ENCODE data around the gene RAP1GAP2.

The RAP1GAP2 gene

GRCh38 chr17:2856727-2857126 is 60.5 kb downstream of the RAP1GAP2 start:
- no peak for TF ChIP-seq CTCF (IDR thresholded peaks at IDR 0.05; ENCODE audit: borderline replicate concordance, control extremely low read depth, extremely low read depth, insufficient read depth, missing control alignments)
- in situ Hi-C loops (cut with MboI; ENCODE audit: low sequenced_read_pairs, unreplicated experiment): no loop called here
- DNase-seq (ENCODE audit: low spot score): no peak

GRCh38 chr17:2860045-2860444 is 63.8 kb downstream of the RAP1GAP2 start:
- in situ Hi-C loops (cut with MboI; ENCODE audit: low sequenced_read_pairs, unreplicated experiment): no loop called here

GRCh38 chr17:2860883-2861282 is 64.6 kb downstream of the RAP1GAP2 start:
- DNase-seq (ENCODE audit: low spot score): no peak
- in situ Hi-C loops (cut with MboI; ENCODE audit: low sequenced_read_pairs, unreplicated experiment): no loop called here
- TF ChIP-seq CTCF (IDR thresholded peaks at IDR 0.05; ENCODE audit: borderline replicate concordance, control extremely low read depth, extremely low read depth, insufficient read depth, missing control alignments): no peak

More at GRCh38 chr17:2860045-2860444, 63.8 kb downstream of the RAP1GAP2 start:
- TF ChIP-seq CTCF (IDR thresholded peaks at IDR 0.05; ENCODE audit: borderline replicate concordance, control extremely low read depth, extremely low read depth, insufficient read depth, missing control alignments): no peak
- DNase-seq (ENCODE audit: low spot score): no peak

- no peak for TF ChIP-seq CTCF (IDR thresholded peaks at IDR 0.05; ENCODE audit: borderline replicate concordance, control extremely low read depth, extremely low read depth, insufficient read depth, missing control alignments)
- no peak for DNase-seq (ENCODE audit: low spot score)
- in situ Hi-C loops (cut with MboI; ENCODE audit: low sequenced_read_pairs, unreplicated experiment): no loop called here
Observed at GRCh38 chr17:2862197-2862596, 66.0 kb downstream of the RAP1GAP2 start.

GRCh38 chr17:2863204-2863603 is 67.0 kb downstream of the RAP1GAP2 start:
- TF ChIP-seq CTCF (IDR thresholded peaks at IDR 0.05; ENCODE audit: borderline replicate concordance, control extremely low read depth, extremely low read depth, insufficient read depth, missing control alignments): no peak
- in situ Hi-C loops (cut with MboI; ENCODE audit: low sequenced_read_pairs, unreplicated experiment): no loop called here

GRCh38 chr17:2865228-2865627 is 69.0 kb downstream of the RAP1GAP2 start:
- no peak for DNase-seq (ENCODE audit: low spot score)
- in situ Hi-C loops (cut with MboI; ENCODE audit: low sequenced_read_pairs, unreplicated experiment): no loop called here
- TF ChIP-seq CTCF (IDR thresholded peaks at IDR 0.05; ENCODE audit: borderline replicate concordance, control extremely low read depth, extremely low read depth, insufficient read depth, missing control alignments): no peak

More at GRCh38 chr17:2863204-2863603, 67.0 kb downstream of the RAP1GAP2 start:
- DNase-seq (ENCODE audit: low spot score): no peak
